ENCODE results near the gene LIPT1.

LIPT1 gene

GRCh38 chr2:99201959-99202678, 47.4 kb downstream of the LIPT1 start:
- ChIA-PET CTCF (interaction anchor here (0.6 to 0.7 kb wide), 2 partner anchors 23 to 567 kb away, joined by 3 to 5 read pairs; no protein-coding TSS in a partner anchor), POLR2A (ENCODE audit: low non-redundant PET) (no interaction called here)
- no peak for DNase-seq (ENCODE audit: low spot score)
- TF ChIP-seq CTCF (conservative IDR thresholded peaks at IDR 0.05; ENCODE audit: low read depth) = no peak
- H3K27ac ChIP-seq = no peak overlapping the region

DNA sequence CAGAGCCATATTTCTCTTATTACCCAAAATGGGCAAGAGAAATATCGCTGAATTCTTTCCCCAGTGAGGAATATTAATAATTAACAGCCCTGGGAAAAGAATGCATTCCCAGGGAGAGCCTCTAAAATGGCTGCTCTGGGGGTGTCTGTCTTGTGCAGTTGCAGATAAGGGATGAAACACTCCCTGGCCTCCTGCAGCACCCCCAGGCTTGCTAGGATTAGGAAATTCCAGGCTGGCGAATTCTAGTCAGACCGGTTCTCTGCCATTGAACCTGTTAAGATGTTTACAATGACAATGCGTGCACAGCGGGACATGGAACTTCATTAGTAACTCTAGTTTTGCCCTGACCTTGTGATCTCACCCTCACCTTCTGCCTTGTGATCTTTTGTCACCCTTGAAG, 50.7 kb downstream of the LIPT1 start:
- POLR2A ChIA-PET (ENCODE audit: low non-redundant PET) = no interaction called here
- no peak for TF ChIP-seq CTCF (conservative IDR thresholded peaks at IDR 0.05; ENCODE audit: low read depth)
- no peak overlapping the region for H3K27ac ChIP-seq
- no peak for DNase-seq (ENCODE audit: low spot score)
- CTCF ChIA-PET = no interaction called here

All from RWPE1 (cell line).